Right ventricle myocardium superior (tissue), 1 donor: Measurements from ENCODE around the gene LRRC10B. TPM values are rescaled to one million over a fixed set of nuclear protein-coding genes. Genes with fewer than 3 reads are reported as not detected.
"Not testable (repeated sequence)": the region's sequence is repeated elsewhere in the genome, so short reads cannot be mapped to it uniquely, and the experiment has no call there.

Experiments used
- ATAC-seq: fragments of 200-7000 bp; cut with Tn5 transposase; one replicate; pipeline ENCODE4 v1.9.1; 2020; ENCODE audit warnings: mild to moderate bottlenecking; ENCODE audit not compliant: poor library complexity
- DNase-seq: peaks from one replicate; pipeline ENCODE4 v3.0.0-alpha.2; 2020
- intact Hi-C: fragments of 100-400 bp; cut with DNase I; formaldehyde crosslinking; loops from one replicate; pipeline ENCODE4 v1.11.2; 2022
- long read RNA-seq: library from polyadenylated mRNA; unstranded; transcript quantifications from one replicate; pipeline ENCODE4 v2.0.0, GENCODE V29; 2021
- total RNA-seq: library from RNA; stranded (reverse); fragmentation: NEBNext Ultra II Directional; extraction: Animal tissue kit (Norgen Biotek cat#: 25700); gene quantifications from one replicate; pipeline ENCODE4 v1.2.1, GENCODE V29; 2021
- donor health status: DM: no; HTN: yes; CAD: no; lungs with severe emphysema.

Gene LRRC10B
- total RNA-seq, result 0.46 TPM
- long read RNA-seq, partial matches to known transcripts, result 0 of 3 reads
- long read RNA-seq, other reads (novel, unspliced or antisense), result 0 of 3 reads

DNA sequence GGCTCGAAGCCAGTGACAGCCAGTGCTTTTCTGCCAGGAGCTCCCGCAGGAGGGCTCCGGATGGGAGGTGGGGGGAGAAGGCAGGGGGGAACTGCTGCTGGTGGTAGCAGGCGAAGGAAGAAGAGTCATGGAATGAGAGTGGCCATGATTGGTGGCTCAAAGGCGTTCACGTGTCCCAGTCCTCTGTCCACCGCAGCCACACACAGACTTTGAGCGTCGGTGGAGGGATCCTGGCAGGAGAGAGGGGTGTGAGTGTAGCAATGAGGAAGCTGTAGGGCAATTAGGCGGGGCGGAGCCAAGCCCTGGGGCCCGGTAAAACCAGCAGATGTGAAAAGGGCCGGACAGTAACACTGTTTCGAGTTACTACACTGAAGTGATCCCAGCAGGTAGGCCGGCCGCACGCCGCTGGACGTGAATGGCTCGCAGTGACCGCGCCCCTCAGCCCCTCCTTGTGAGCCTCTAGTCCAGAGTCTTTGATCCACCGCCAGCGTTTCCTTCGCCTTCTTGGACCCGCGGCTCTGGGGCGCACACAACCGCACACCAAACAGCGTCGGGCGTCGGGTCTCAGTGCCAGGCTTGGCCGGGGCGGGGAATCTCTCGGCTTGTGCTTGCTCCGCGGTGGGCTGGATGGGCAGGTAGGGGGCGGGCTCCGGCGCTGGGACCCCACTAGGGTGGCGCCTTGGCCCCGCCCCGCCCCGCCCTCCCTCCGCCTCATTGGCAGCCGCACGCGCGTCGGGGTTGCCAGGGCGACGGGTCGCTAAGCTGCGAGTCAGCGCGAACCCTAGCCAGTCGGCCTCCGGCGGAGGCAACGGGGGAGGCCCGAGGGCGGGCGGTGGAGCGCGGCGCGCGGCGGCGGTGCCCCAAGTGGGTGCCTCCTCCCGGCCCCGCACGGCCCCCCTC is at the start of gene LRRC10B:
Gene LRRC10B (plus strand): TSS at position 788 of the 900 bp plus-strand sequence. CDS start 250 bp downstream, outside the sequence.
- DNase-seq, result no peak
- no peak for ATAC-seq
- intact Hi-C loops, result no loop called here

DNA sequence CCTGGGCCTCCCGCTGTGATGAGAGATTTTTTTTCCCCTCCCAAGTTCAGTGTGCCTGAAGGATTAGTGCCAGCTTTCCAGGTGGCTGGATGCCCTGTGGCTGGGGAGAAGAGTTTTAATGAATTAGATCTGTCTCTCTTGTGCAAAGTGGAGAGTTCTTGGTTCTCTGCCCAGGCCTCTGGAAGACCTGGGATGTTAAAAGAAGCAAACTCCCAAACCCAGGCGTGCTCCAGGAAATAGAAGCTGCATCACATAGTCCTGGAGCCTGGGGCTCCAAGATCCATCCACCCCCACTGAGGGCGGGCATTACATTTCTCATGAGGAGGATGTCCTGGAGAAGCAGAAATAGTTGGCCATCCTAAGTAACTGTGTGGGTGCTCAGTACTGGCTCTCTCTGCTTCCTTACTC is 48.1 kb upstream of the LRRC10B start:
- ATAC-seq (peak; percentile 86), DNase-seq (no peak)
- intact Hi-C loops, result no loop called here

DNA sequence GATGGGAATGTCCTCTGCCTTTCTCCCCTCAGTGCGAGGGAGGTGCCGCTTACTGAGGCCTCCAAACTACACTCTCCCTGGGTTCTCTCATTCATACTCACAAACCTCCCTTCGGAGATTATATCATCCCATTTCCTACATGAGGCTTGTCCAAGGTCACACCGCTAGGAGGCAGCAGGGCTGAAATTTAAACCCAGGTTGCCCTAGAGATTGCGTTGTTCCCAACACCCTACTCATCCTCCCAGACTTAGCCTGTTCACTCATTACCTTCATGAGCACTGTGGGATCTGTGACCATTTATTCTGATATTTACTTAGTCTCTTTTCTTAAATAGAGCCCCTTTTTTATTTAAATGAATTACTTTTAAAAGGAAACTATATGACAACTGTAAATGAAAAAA is 47.6 kb upstream of the LRRC10B start:
- intact Hi-C loops, result no loop called here
- DNase-seq, result no peak
- no peak for ATAC-seq

DNA sequence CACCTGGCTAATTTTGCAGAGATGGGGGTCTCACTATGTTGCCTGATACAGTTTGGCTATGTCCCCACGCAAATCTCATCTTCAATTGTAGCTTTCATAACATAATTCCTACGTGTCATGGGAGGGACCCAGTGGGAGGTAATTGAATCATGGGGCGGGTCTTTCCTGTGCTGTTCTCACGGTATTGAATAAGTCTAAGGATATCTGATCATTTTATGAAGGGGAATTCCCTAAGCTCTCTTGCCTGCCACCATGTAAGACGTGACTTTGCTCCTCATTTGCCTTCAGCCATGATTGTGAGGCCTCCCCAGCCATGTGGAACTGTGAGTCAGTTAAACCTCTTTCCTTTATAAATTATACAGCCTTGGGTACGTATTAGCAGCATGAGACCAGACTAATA is 40.9 kb upstream of the LRRC10B start:
- intact Hi-C loops, ATAC-seq, DNase-seq: not testable (repeated sequence)

DNA sequence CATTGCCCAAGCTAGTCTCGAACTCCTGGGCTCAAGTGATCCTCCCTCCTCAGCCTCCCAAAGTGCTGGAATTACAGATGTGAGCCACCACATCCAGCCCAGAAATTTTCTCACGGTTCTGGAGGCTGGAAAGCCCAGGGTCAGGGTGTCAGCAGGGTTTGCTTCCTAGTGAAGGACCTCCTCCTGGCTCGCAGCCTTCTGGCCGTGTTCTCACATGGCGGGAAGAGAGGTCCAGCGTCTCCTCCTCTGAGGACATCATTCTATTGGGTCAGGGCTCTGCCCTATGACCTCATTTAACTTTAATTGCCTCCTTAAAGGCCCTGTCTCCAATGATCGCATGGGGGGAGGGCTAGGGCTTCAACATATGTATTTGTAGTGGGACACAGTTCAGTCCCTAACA is 40.5 kb upstream of the LRRC10B start:
- DNase-seq, result peak; percentile 67
- intact Hi-C loops, result no loop called here
- peak; percentile 19 for ATAC-seq

DNA sequence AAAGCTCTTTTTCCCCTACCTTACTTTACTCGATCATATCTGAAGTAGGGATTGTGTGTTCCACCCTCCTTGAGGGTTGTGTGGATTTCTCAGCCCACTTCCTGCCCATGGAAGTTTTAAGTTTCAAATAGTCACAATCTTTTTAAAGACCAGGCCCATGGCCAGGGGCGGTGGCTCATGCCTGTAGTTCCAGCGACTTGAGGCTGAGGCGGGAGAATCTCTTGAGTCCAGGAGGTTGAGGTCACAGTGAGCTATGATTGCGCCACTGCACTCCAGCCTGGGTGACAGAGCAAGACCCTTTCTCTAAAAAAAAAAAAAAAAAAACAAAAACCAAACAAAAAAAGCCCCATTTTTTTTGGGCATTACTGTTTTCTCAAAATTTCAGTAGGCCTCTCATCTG is 36.3 kb upstream of the LRRC10B start:
- intact Hi-C loops, result loop anchor here (10.0 kb wide), 1 partner anchor 103 kb away; no protein-coding TSS in a partner anchor
- DNase-seq (peak; percentile 88), ATAC-seq (peak; percentile 86)

DNA sequence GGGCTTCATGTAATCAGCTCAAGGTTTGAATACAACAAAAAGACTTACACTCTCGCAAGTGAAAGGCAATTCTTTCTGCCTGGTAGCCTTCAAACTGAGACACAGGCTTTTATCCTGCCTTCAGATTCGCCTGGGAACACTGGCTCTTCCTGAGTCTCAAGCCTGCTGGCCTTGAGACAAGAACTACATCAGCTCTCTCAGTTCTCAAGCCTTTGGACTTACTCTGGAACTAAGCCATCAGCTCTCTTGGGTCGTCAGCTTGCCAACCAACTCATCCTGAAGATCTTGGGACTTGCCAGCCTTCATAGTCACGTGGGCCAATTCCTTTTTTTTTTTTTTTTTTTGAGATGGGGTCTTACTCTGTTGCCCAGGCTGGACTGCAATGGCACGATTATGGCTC is 35.7 kb upstream of the LRRC10B start:
- DNase-seq (no peak), ATAC-seq (peak; percentile 76)

DNA sequence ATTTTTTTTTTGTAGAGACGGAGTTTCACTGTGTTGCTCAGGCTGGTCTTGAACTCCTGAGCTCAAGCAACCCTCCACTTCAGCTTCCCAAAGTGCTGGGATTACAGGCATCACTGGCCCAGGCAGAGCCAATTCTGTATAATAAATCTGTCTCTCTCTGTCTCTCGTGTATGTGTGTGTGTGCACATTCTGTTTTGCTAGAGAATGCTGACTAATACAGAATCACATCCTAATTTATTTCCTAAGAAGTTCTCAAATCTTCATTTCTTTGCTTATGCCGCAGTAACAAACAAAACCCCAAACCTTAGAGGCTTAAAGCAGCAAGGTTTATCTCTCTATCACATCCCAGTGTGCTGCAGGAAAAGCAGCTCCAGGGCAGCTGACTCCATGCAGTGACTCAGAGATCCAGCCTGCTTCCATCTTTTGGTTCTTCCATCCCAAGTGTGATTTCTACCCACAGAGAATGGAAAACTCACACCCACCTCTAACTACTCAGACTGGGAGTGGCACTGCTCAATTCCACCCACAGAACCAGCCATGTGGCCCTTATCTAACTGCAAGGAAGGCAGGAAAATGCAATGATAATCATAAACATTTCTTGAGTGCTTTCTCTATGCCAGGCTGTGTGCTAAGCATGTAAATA is 35.1 kb upstream of the LRRC10B start:
- intact Hi-C loops, result loop anchor here (10.0 kb wide), 1 partner anchor 101 kb away; no protein-coding TSS in a partner anchor
- no peak for DNase-seq
- no peak for ATAC-seq

More for the DNA sequence above, 35.7 kb upstream of the LRRC10B start:
- intact Hi-C loops, result loop anchor here (10.0 kb wide), 1 partner anchor 102 kb away; no protein-coding TSS in a partner anchor

DNA sequence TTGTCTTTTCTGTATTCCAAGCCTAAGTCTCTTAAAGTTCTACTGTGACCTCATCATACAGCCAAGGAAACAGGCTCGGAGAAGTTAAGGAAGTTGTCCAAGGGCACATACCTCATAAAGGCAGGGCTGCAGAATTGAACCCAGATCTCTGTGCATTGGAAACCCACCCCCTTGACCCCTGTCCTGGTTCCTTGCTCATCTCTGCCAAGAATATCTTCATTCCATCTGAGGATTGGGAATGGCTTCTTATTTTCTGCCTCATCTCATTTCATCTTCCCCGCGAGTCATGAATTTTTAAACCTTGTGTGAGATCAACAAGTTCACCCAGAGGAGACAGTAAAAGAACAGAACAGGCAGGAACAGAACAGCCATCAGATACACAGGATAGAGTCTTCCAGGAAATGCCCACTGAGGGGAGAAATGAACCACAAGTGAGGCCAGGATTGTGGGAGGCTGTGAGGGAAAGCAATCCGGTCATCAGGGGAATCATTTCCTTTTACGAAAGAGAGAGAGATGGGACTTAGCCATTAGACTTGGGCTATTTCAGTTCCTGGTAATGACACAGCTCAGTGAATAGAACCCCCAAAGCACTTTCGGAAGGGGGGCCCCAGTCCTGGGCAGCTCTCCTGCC is 34.4 kb upstream of the LRRC10B start:
- intact Hi-C loops, result loop anchor here (10.0 kb wide), 1 partner anchor 101 kb away; no protein-coding TSS in a partner anchor
- ATAC-seq (no peak), DNase-seq (no peak)

DNA sequence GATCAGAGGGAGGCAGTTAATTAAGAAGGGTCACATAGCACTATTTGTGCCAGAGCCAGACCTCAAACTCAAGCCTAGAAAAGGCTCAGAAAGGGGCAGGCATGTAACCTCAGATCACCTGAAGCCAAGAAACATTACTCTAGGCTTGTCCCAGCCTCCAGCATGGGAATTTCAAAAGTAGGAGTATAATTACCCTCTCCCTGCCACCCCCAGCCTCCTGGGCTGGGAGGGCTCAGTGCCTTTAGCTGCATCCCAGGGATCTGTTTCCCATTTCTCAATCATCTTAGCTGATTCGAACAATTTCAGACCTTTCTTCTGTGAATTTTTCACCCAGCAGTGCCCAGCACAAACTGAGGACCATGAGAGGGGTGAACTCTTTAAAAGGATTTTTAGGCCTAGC is 33.1 kb upstream of the LRRC10B start:
- ATAC-seq (no peak), DNase-seq (no peak)
- intact Hi-C loops, result loop anchor here (5.0 to 10.0 kb wide), 3 partner anchors 42 to 162 kb away; no protein-coding TSS in a partner anchor

DNA sequence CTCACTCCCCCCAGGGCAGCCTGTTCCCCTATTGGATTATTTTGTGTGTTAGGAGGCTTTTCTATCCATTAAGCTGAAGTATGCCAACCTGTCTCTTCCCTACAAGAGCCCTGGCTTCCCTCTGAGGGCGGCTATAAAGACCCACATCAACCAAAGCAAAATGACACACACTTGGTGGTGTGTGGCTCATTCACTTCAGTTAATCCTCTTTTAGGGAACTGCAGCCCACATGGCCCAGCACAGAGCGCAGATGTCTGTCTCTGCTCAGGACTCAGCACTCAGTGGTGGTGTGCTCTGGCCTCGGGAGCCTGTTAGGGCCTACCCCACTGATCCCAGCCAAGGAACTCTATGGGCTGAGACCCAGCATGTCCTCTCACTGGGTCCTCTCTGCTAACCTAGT is 32.2 kb upstream of the LRRC10B start:
- DNase-seq, result no peak
- intact Hi-C loops, result loop anchor here (5.0 to 10.0 kb wide), 3 partner anchors 41 to 161 kb away; no protein-coding TSS in a partner anchor
- ATAC-seq, result no peak

DNA sequence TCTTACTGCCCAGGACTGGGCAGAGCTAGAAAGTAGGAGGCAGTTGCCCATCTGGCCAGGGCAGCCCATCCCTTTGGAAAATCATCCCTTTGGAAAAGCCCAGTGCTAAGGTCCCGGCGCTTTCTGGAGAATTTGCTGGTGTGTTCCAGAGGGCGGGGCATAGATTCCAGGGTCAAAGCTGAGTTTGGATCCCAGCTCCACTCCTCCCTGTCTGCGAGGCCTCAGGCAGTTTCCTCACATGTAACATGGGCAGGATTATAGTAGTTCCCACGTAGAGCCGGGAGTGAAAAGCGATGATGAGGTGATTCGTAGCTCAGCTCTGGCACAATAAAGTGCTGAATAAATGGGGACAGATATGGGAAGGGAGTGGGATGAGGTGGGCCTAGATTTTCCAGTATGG is 31.4 kb upstream of the LRRC10B start:
- DNase-seq, result no peak
- intact Hi-C loops, result loop anchor here (5.0 to 10.0 kb wide), 3 partner anchors 40 to 160 kb away; no protein-coding TSS in a partner anchor
- peak; percentile 20 for ATAC-seq

DNA sequence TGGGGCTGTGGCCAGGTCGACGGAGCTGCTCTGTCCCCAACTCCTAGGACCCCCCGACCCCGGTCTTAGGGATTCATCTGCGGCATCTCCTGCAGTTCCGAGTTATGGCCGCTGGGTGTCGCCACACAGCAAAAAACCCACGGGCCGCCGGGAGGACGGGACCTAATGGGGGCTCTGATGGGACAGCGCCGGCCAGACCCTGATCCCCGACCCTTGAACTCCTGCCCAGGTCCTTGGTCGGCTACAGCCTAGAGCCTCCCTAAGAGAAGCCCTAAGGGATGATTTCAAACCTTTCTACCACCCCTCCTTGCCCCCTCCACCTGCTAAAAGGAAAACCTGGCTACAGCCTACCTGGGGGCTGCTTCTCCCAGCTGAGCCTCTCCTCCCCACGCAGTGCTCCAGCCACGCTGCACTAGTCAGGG is 30.8 kb upstream of the LRRC10B start:
- intact Hi-C loops, result loop anchor here (5.0 to 10.0 kb wide), 3 partner anchors 40 to 160 kb away; no protein-coding TSS in a partner anchor
- DNase-seq, result peak; percentile 77
- peak; percentile 53 for ATAC-seq

DNA sequence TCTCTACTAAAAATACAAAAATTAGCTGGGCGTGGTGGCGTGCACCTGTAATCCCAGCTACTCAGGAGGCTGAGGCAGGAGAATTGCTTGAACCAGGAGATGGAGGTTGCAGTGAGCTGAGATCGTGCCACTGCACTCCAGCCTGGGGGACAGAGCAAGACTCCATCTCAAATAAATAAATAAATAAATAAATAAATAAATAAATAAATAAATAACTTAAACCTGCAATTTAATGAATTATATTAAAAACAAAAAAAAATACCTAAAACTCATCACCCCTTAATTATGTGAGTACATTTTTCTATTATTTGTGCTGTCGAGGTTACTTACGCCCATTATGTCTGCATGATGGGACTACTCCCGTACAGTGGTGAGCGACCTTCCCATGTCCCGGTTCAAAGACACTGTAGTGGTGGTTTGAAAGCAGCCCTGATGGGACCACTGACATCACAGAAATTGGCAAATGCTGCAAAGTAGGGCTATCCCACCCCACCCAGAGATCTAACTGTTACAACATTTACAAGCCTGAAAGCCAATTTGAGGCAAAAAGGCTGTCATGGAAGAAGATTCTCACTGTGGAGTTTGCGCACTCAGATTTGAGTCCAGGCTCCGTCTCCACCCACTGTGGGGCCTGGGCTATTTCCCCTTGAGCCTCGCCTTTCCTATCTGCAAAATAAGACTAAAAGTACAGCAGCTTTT is 29.0 kb upstream of the LRRC10B start:
- DNase-seq, result not testable (repeated sequence)
- intact Hi-C loops, result loop anchor here (5.0 to 10.0 kb wide), 3 partner anchors 38 to 158 kb away; no protein-coding TSS in a partner anchor
- peak; percentile 12 for ATAC-seq

DNA sequence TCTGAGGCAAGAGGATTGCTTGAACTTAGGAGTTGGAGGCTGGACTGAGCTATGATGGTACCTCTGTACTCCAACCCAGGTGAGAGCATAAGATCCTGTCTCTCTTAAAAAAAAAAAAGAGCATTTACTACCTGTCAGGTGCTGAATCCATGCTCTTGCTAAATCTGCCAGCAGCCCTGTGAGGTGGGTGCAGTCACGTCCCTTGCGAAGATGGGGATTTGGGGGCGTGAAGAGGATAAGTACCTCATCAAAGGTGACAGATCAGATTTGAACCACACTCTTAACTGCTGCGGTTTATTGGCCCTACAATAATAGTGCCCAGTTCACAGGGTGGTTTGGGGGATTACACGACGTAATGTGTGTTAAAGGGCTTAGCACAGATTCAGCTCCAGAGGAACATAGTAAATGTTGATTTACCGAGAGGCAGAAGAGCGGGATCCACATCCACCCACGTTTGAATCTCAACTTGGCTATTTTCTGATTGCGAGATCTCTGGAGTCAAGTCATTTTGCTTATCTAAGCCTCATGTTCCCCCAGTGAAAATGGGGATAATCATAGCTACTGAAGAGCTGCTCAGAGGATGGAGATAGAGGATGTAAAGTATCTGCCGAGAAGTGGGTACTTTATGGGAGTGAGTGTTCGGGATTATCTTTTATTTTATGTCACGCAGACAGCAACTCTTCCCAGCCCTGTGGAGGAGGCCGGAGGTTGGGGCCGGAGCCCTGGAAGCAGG is 28.1 kb upstream of the LRRC10B start:
- intact Hi-C loops, result no loop called here
- DNase-seq (no peak), ATAC-seq (no peak)

DNA sequence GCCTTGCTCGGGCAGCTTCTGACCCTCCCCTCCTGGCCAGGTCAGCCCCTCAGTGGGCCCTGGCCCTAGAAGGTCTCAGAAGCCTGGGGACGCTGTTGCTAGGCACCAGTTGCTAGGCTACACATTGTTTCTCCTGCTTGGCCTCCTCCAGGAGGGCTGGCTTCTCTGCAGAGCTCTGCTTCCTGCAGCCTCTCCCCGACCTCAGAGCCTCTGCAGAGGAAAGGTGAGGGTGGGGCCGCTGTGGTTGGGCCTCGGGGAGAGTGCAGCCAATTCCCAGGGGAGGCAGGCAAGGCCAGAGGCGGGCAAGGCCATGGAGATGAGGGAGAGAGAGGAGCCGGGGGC is 27.6 kb upstream of the LRRC10B start:
- ATAC-seq (peak; percentile 14), DNase-seq (no peak)
- intact Hi-C loops, result no loop called here

DNA sequence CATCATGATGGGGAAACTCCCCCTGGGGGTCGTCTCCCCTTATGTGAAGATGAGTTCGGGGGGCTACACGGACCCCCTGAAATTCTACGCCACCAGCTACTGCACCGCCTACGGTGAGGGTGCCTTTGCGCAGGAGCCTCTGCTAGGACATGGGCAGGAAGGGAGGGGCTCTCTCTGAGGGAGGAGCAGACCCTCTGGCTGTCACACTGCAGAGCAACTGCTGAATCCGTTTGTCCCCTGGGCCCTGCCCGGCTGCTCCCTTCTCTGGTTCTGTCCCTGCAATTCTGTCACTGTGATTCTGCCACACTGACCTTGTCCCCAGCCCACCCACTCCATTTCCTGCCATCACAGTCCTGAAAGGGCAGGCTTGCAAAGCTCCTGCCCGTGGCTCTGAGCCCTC is 26.7 kb upstream of the LRRC10B start:
- intact Hi-C loops, result no loop called here
- DNase-seq (no peak), ATAC-seq (no peak)

DNA sequence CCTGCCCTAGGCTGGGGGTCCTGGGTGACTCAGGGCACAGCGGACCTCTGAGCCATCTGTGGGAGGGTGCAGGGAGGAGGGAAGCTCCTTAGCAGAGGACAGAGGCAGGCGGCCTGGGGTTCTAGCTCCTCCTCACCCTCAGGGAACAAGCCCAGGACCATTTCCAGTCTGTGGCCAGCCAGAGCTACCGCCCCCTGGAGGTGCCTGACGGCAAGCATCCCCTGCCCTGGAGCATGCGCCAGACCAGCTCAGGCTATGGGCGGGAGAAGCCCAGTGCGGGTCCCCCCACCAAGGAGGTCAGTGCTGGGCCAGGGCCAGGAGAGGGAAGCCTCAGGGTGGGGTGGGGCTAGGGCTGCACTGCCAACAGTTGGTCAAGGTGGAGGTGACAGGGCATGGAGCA is 26.0 kb upstream of the LRRC10B start:
- no peak for ATAC-seq
- intact Hi-C loops, result no loop called here
- DNase-seq, result no peak
